Measurements from ENCODE around the gene PRKACA.

Gene PRKACA

DNA sequence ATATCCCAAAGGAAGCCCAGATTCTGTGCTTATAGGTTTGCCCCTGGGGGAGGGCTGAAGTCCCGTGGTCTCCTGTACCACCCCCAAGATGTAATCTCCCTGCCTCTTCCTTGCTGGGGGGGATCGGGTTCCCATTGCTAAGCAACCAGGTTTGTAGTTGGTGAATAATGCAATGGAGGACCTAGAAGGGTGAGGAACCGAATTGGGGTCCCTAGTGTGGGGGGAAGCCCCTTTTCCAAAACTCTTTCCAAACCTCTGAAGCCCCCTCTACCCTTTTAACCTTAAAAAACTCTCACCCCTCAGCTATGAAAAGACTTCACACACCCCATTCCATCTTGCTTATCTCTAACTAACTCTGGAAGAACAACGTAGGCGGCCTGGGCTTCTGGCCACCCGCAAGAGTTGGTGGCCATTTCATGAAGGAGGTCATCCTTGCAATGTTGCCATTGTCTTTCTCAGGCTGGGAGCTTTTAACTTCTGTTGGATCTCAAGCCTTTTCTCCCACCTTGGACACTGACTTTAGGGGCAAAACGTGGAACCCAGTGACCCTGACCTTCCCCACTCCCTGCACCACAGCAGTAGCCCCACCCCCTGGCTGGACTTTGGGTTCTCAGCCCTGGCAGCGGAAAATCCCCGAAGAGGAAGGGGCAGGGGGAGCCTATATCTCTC lies 56.3 kb downstream of the PRKACA start:
- CTCF ChIA-PET: interaction anchor here (1.2 to 12.8 kb wide), 9 partner anchors 10 to 411 kb away, joined by 3 to 169 read pairs (median 7); partner anchors contain the start of genes IL27RA and MISP3
- TF ChIP-seq, protein P1, sequence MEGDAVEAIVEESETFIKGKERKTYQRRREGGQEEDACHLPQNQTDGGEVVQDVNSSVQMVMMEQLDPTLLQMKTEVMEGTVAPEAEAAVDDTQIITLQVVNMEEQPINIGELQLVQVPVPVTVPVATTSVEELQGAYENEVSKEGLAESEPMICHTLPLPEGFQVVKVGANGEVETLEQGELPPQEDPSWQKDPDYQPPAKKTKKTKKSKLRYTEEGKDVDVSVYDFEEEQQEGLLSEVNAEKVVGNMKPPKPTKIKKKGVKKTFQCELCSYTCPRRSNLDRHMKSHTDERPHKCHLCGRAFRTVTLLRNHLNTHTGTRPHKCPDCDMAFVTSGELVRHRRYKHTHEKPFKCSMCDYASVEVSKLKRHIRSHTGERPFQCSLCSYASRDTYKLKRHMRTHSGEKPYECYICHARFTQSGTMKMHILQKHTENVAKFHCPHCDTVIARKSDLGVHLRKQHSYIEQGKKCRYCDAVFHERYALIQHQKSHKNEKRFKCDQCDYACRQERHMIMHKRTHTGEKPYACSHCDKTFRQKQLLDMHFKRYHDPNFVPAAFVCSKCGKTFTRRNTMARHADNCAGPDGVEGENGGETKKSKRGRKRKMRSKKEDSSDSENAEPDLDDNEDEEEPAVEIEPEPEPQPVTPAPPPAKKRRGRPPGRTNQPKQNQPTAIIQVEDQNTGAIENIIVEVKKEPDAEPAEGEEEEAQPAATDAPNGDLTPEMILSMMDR (IDR thresholded peaks at IDR 0.05; ENCODE audit: control extremely low read depth, extremely low read depth, low read depth, missing control alignments): no peak
- no peak for DNase-seq (ENCODE audit: extremely low spot score)
- POLR2A ChIA-PET: no interaction called here

DNA sequence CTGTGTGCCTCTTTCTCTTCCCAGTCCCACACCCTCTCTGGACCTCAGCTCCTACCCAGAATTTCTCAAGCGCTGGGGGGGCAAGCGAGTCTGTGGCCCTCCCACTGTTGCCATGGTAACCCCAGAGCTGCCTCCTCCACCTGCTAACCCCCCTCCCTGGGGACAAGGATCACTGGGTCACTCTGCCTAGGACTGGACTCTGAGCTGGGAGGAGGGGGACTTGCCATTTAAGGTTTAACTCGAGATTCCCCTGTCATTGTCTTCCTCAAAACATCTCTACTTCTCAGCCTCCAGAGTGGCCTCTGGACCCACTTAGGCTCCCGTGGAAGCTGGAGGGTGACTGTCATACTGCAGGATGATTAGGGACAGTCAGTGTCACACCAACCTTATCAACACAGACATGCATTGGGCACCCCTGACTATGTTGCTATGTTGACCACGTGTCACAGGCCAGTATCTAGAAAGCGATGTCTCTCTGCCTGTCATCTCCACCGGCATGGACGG lies 57.9 kb downstream of the PRKACA start:
- TF ChIP-seq, protein P1 (IDR thresholded peaks at IDR 0.05; ENCODE audit: control extremely low read depth, extremely low read depth, low read depth, missing control alignments): no peak
- CTCF ChIA-PET: interaction anchor here (0.9 to 12.8 kb wide), 26 partner anchors 11 to 470 kb away, joined by 3 to 169 read pairs (median 6); partner anchors contain the start of genes IL27RA, MISP3, PODNL1 and RFX1
- POLR2A ChIA-PET: interaction anchor here (0.6 kb wide), 1 partner anchor 46 kb away, joined by 4 read pairs; no protein-coding TSS in a partner anchor
- no peak for DNase-seq (ENCODE audit: extremely low spot score)

DNA sequence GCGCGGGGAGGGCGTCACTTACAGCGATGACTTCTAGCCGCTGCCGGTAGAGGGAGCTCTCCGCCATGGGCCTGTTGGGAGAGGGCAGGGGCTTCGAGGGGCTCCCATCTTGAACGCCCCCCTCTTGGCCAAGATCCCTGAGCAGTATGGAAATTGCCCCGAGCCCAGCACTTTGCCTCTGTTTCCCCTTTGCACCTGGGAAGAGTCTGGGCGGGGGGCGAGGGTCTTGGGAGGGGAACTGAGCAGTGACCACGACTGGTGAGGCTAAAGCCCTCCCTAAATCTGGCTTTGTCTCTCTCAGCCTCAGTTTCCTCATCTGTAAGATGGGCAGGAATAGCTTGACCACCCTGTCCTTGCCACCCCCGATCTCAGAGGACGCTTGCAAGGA lies 58.5 kb downstream of the PRKACA start:
- peak; percentile 77 for DNase-seq (ENCODE audit: extremely low spot score)
- CTCF ChIA-PET: interaction anchor here (0.8 to 12.8 kb wide), 30 partner anchors 12 to 469 kb away, joined by 3 to 169 read pairs (median 6); partner anchors contain the start of genes DCAF15, IL27RA, MISP3 and PODNL1
- TF ChIP-seq, protein P1 (IDR thresholded peaks at IDR 0.05; ENCODE audit: control extremely low read depth, extremely low read depth, low read depth, missing control alignments): peak; percentile 71
- POLR2A ChIA-PET: interaction anchor here (0.6 kb wide), 2 partner anchors 46 to 62 kb away, joined by 4 read pairs; no protein-coding TSS in a partner anchor

DNA sequence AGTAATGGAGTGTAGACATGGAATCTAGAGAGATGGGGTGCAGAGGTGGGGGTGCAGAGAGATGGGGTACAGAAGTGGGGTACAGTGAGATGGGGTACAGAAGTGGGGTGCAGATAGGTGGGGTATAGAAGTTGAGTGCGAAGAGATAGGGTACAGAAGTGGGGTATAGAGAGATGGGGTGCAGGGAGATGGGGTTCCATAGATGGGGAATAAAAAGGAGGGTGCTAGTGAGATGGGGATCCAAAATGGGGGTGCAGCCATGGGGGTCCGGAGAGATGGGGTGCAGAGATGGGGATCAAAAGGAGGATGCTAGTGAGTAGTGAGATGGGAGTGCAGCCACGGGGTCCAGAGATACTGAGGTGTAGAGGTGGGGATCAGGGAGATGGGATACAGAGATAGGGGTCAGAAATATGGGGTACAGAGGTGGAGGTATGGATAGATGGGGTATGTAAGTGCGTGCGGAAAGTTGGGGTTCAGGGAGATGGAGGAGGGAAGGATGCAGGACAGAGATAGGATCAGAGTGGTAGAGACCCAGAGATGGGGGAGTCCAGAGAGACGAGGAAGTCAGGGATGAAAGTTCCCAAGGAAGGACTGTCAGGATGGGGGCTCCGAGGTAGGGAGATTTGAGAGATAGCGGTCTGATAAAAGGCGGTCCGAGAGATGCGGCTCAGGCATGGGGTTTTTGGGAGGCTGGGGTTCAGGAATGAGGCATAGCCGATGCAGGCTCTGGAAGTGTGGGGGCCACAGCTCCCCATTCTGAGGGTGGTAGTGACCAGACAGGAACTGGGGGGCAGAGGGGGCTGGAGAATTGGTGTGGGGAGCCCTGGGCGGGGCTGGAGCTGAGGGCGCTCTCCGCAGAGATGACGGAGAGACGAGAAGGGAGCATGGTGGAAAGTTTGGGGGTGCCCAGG lies 59.1 kb downstream of the PRKACA start:
- DNase-seq (ENCODE audit: extremely low spot score): peak; percentile 9
- TF ChIP-seq, protein P1 (IDR thresholded peaks at IDR 0.05; ENCODE audit: control extremely low read depth, extremely low read depth, low read depth, missing control alignments): no peak
- ChIA-PET CTCF (interaction anchor here (0.8 to 12.8 kb wide), 28 partner anchors 12 to 469 kb away, joined by 3 to 169 read pairs (median 6); partner anchors contain the start of genes ASF1B, DCAF15, IL27RA and MISP3), POLR2A (interaction anchor here (0.6 kb wide), 1 partner anchor 62 kb away, joined by 4 read pairs; no protein-coding TSS in a partner anchor)

DNA sequence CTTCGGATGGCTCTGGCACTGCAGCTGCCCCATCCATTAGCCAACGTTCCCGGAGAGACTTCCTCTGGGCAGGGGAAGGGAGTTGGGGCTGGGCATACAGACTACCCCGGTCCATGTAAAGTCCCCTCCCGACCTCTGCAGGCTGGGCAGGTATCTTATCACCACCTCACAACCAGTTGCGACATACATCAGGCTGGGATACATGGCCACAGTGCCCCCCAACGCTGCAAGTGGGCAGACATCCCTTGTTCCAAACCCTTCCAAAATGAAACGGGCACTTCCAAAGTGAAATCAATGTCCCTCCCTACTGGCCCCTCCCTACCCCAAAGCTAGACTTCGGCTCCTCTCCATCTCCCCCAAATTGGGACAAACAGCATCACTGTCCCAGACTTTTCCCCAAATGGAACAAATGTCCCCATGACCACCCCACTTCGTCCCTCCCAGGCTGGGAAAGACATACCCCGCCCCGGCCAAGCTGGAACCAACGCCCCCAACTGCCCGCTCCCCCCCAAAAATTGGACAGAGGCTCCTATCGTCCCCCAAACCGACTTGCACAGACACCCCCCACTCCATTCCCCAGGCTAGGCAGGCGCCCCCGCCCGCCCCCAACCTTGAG lies 60.7 kb downstream of the PRKACA start:
- CTCF ChIA-PET: interaction anchor here (0.9 to 12.8 kb wide), 7 partner anchors 13 to 176 kb away, joined by 3 to 169 read pairs (median 5); partner anchors contain the start of genes ASF1B, DCAF15 and MISP3

More for the DNA sequence above, 60.7 kb downstream of the PRKACA start:
- DNase-seq (ENCODE audit: extremely low spot score): no peak
- TF ChIP-seq, protein P1 (IDR thresholded peaks at IDR 0.05; ENCODE audit: control extremely low read depth, extremely low read depth, low read depth, missing control alignments): no peak
- POLR2A ChIA-PET: interaction anchor here (0.5 to 1.0 kb wide), 2 partner anchors 38 to 327 kb away, joined by 3 to 4 read pairs; no protein-coding TSS in a partner anchor

Data from GM10248 (cell line).